ENCODE data around the gene LRP5. TPM values are rescaled to one million over a fixed set of nuclear protein-coding genes. Genes with fewer than 3 reads are reported as not detected.

Gene LRP5
- total RNA-seq, 1 donor from 2014 or later, result 20.2 TPM

DNA sequence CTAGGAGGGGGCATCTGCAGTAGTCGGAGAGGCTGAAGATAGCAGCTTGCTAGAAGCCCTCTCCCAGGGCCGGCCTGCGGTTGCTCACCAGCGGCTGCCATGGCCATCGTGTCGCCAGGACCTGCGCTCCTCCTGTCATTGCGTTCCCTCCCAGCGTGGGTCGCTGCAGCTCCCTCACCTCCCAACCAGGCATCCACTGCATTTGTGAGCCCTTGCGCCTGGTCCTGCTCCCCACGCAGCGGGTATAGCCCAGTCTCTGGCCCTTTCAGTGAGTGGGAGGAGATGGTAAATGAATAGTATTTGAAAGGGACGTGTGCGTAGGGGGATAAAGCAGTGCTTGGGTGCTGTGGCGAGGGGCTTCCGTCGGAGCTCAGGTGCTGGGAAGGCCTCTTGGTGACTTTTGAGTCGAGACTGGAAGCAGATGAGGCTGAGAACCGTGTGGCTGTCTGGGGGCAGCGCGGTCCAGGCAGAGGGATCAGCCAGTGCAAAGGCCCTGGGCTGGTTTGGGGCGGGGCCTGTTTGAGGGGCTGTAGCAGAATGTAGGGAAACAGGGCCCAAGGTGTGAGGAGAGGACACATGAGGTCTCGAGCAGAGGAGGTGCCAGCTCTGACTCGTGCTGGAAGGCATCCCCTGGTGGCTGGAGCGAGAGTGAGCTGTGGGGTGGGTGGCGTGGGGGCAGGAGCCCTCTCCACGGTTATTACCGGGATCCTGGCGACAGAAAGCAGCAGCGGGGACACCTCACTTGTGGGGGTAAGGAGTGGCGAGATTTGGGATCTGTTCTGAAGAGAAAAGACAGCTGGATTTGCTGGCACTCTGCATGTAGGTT is 39.3 kb downstream of the LRP5 start:
- FAIRE-seq (no peak), DNase-seq (ENCODE audit: low read depth) (no peak)
- H3K9me3 Mint-ChIP-seq (ENCODE audit: unreplicated experiment), result no peaks in the 10 kb centered on the region
- H3K9me3 ChIP-seq (ENCODE audit: insufficient read depth, low read depth, low read length), result no peaks in the 10 kb centered on the region
- no peak overlapping the region for H2AFZ ChIP-seq (ENCODE audit: low read depth, low read length)
- H3K79me2 ChIP-seq (ENCODE audit: insufficient read depth, low read length), result peaks cover 44% of the 10 kb centered on the region
- peaks cover 25% of the 10 kb centered on the region for H3K4me1 ChIP-seq (ENCODE audit: insufficient read depth, low read length)
- peaks cover 10% of the 10 kb centered on the region for H3K36me3 Mint-ChIP-seq (ENCODE audit: low read depth, unreplicated experiment)
- no peak overlapping the region for H3K4me3 ChIP-seq (ENCODE audit: insufficient read depth, low read depth, low read length)
- no peaks in the 10 kb centered on the region for H3K27me3 ChIP-seq (ENCODE audit: insufficient read depth, low read length)
- H3K27me3 Mint-ChIP-seq (ENCODE audit: low read depth, unreplicated experiment), result no peaks in the 10 kb centered on the region
- no peak overlapping the region for H3K27ac Mint-ChIP-seq (ENCODE audit: unreplicated experiment)
- H3K4me2 ChIP-seq (ENCODE audit: low read length), result no peak overlapping the region
- no peak overlapping the region for H3K9ac ChIP-seq (ENCODE audit: low read length)
- peaks cover 4% of the 10 kb centered on the region for H3K4me1 Mint-ChIP-seq (ENCODE audit: low read depth, unreplicated experiment)
- peaks cover 12% of the 10 kb centered on the region for H4K20me1 ChIP-seq (ENCODE audit: insufficient read depth, low read length)
- H3K27ac ChIP-seq (ENCODE audit: low read depth, low read length), result no peak overlapping the region
- H3K4me3 Mint-ChIP-seq (ENCODE audit: unreplicated experiment), result no peak overlapping the region
- no peak for TF ChIP-seq EZH2 (IDR thresholded peaks at IDR 0.05; ENCODE audit: insufficient read depth, low read length)
- TF ChIP-seq, protein P1, sequence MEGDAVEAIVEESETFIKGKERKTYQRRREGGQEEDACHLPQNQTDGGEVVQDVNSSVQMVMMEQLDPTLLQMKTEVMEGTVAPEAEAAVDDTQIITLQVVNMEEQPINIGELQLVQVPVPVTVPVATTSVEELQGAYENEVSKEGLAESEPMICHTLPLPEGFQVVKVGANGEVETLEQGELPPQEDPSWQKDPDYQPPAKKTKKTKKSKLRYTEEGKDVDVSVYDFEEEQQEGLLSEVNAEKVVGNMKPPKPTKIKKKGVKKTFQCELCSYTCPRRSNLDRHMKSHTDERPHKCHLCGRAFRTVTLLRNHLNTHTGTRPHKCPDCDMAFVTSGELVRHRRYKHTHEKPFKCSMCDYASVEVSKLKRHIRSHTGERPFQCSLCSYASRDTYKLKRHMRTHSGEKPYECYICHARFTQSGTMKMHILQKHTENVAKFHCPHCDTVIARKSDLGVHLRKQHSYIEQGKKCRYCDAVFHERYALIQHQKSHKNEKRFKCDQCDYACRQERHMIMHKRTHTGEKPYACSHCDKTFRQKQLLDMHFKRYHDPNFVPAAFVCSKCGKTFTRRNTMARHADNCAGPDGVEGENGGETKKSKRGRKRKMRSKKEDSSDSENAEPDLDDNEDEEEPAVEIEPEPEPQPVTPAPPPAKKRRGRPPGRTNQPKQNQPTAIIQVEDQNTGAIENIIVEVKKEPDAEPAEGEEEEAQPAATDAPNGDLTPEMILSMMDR (IDR thresholded peaks at IDR 0.05; ENCODE audit: insufficient read depth, low read depth, low read length), result no peak
- H3K36me3 ChIP-seq (ENCODE audit: insufficient read depth, low read length), result no peaks in the 10 kb centered on the region

DNA sequence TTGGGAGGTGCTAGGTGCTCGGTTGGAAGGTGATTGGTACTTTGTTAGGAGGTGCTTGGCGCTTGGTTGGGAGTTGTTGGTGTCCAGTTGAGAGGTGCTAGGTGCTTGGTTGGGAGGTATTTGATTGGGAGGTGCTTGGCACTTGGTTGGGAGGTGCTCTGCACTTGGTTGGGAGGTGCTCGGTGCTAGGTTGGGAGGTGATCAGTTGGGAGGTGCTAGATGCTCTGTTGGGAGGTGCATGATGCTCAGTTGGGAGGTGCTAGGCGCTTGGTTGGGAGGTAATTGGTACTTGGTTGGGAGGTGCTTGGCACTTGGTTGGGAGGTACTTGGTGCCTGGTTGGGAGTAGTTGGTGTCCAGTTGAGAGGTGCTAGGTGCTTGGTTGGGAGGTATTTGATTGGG is 40.2 kb downstream of the LRP5 start:
- no peak overlapping the region for H3K4me3 Mint-ChIP-seq (ENCODE audit: unreplicated experiment)
- TF ChIP-seq EZH2 (IDR thresholded peaks at IDR 0.05; ENCODE audit: insufficient read depth, low read length), result no peak
- TF ChIP-seq, protein P1 (IDR thresholded peaks at IDR 0.05; ENCODE audit: insufficient read depth, low read depth, low read length), result no peak
- Histone ChIP-seq H3K4me2 (ENCODE audit: low read length) (no peak overlapping the region), H3K27ac (ENCODE audit: low read depth, low read length) (no peak overlapping the region), H3K4me1 (ENCODE audit: insufficient read depth, low read length) (peaks cover 25% of the 10 kb centered on the region), H3K36me3 (ENCODE audit: insufficient read depth, low read length) (no peaks in the 10 kb centered on the region), H4K20me1 (ENCODE audit: insufficient read depth, low read length) (peaks cover 6% of the 10 kb centered on the region), H3K4me3 (ENCODE audit: insufficient read depth, low read depth, low read length) (no peak overlapping the region), H2AFZ (ENCODE audit: low read depth, low read length) (no peak overlapping the region), H3K27me3 (ENCODE audit: insufficient read depth, low read length) (no peaks in the 10 kb centered on the region), H3K9me3 (ENCODE audit: insufficient read depth, low read depth, low read length) (no peaks in the 10 kb centered on the region), H3K79me2 (ENCODE audit: insufficient read depth, low read length) (peaks cover 34% of the 10 kb centered on the region), H3K9ac (ENCODE audit: low read length) (no peak overlapping the region)
- H3K36me3 Mint-ChIP-seq (ENCODE audit: low read depth, unreplicated experiment), result peaks cover 11% of the 10 kb centered on the region
- FAIRE-seq (no peak), DNase-seq (ENCODE audit: low read depth) (no peak)
- H3K9me3 Mint-ChIP-seq (ENCODE audit: unreplicated experiment), result no peaks in the 10 kb centered on the region
- no peaks in the 10 kb centered on the region for H3K27me3 Mint-ChIP-seq (ENCODE audit: low read depth, unreplicated experiment)
- no peak overlapping the region for H3K27ac Mint-ChIP-seq (ENCODE audit: unreplicated experiment)
- H3K4me1 Mint-ChIP-seq (ENCODE audit: low read depth, unreplicated experiment), result peaks cover 2% of the 10 kb centered on the region

DNA sequence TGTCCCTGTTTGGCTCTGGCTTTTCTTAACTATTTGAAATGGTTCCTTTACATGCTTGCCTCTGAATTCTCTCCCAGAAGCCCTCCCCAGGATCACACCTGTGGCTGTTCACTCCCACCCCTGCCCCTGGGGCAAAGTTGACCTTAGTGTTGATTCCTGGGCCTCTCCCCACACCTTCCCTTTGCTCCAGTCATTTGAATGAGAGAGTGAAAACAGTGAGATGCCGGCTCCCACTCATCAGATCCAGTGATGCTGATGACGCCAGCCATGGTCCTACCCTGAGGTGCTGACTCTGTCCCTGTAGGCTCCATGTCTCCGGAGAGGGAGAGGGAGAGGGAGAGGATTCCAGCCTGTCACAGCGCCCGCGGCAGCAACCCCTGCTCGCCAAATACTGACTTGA is 40.7 kb downstream of the LRP5 start:
- FAIRE-seq, result no peak

More for the DNA sequence above, 40.7 kb downstream of the LRP5 start:
- no peak overlapping the region for H3K27ac Mint-ChIP-seq (ENCODE audit: unreplicated experiment)
- H3K4me3 ChIP-seq (ENCODE audit: insufficient read depth, low read depth, low read length), result no peak overlapping the region
- no peaks in the 10 kb centered on the region for H3K27me3 ChIP-seq (ENCODE audit: insufficient read depth, low read length)
- H3K4me2 ChIP-seq (ENCODE audit: low read length), result no peak overlapping the region
- no peaks in the 10 kb centered on the region for H3K9me3 Mint-ChIP-seq (ENCODE audit: unreplicated experiment)
- no peak overlapping the region for H3K9ac ChIP-seq (ENCODE audit: low read length)
- peaks cover 29% of the 10 kb centered on the region for H3K79me2 ChIP-seq (ENCODE audit: insufficient read depth, low read length)
- peaks cover 2% of the 10 kb centered on the region for H3K4me1 Mint-ChIP-seq (ENCODE audit: low read depth, unreplicated experiment)
- H3K4me3 Mint-ChIP-seq (ENCODE audit: unreplicated experiment), result no peak overlapping the region
- peaks cover 25% of the 10 kb centered on the region for H3K4me1 ChIP-seq (ENCODE audit: insufficient read depth, low read length)
- no peak overlapping the region for H3K27ac ChIP-seq (ENCODE audit: low read depth, low read length)
- H3K36me3 ChIP-seq (ENCODE audit: insufficient read depth, low read length), result no peaks in the 10 kb centered on the region
- H3K9me3 ChIP-seq (ENCODE audit: insufficient read depth, low read depth, low read length), result no peaks in the 10 kb centered on the region
- no peak overlapping the region for H2AFZ ChIP-seq (ENCODE audit: low read depth, low read length)
- no peak for TF ChIP-seq EZH2 (IDR thresholded peaks at IDR 0.05; ENCODE audit: insufficient read depth, low read length)
- TF ChIP-seq, protein P1 (IDR thresholded peaks at IDR 0.05; ENCODE audit: insufficient read depth, low read depth, low read length), result no peak
- H3K36me3 Mint-ChIP-seq (ENCODE audit: low read depth, unreplicated experiment), result peaks cover 11% of the 10 kb centered on the region
- no peaks in the 10 kb centered on the region for H3K27me3 Mint-ChIP-seq (ENCODE audit: low read depth, unreplicated experiment)
- peaks cover 6% of the 10 kb centered on the region for H4K20me1 ChIP-seq (ENCODE audit: insufficient read depth, low read length)
- DNase-seq (ENCODE audit: low read depth), result no peak

Measured in astrocyte (in vitro differentiated cells and primary cell).